Mucosa of descending colon (tissue), 3 donors: Measurements from ENCODE around the gene CACNA2D3. TPM values are rescaled to one million over a fixed set of nuclear protein-coding genes. Genes with fewer than 3 reads are reported as not detected.

ENCODE experiments used
- ATAC-seq: fragments of 200-7000 bp; cut with Tn5 transposase; one replicate; pipeline ENCODE4 v1.9.1; 2020; ENCODE audit warnings: mild to moderate bottlenecking, moderate library complexity
- DNase-seq, 3 donors: peaks; one replicate each; pipeline ENCODE4 v3.0.0-alpha.2; 2020
- H3K36me3 ChIP-seq: fragments of 200-600 bp; one replicate; pipeline ENCODE4 v1.8.0; 2021; ENCODE audit warnings: low read depth, mild to moderate bottlenecking
- H3K4me1 ChIP-seq: fragments of 200-600 bp; one replicate; pipeline ENCODE4 v1.8.0; 2021; ENCODE audit warnings: low read depth, mild to moderate bottlenecking
- H3K4me3 ChIP-seq: fragments of 200-600 bp; one replicate; pipeline ENCODE4 v1.8.0; 2021; ENCODE audit warnings: mild to moderate bottlenecking
- H3K9me3 ChIP-seq: fragments of 200-600 bp; one replicate; pipeline ENCODE4 v1.8.0; 2021; ENCODE audit warnings: mild to moderate bottlenecking
- CTCF ChIP-seq: fragments of 200-600 bp; IDR thresholded peaks from one replicate; pipeline ENCODE4 v1.8.0; 2022; ENCODE audit warnings: antibody characterized with exemption, mild to moderate bottlenecking
- intact Hi-C, 2 donors: fragments of 100-400 bp; cut with DNase I in 1 of 2; cut with micrococcal nuclease in 1 of 2; formaldehyde crosslinking; loops; one replicate each; pipeline versions ENCODE4 v1.11.0 to v1.11.1; 2022; cut with DNase I, micrococcal nuclease
- total RNA-seq, 3 donors: library from RNA; stranded (reverse); fragmentation: NEBNext Ultra II Directional in 2 of 3; extraction: Animal tissue kit (Norgen Biotek cat#: 25700) in 2 of 3; gene quantifications; one replicate each; pipeline versions ENCODE4 v1.2.1 to v1.2.4, GENCODE V29; 2021 to 2023
- donor health status: DM: no; HTN: no; CAD: no; lungs with moderate emphysema.
- donor health status: DM: no; HTN: no; CAD: no.
- donor health status: DM: no; HTN: yes; CAD: no.

Gene CACNA2D3
- total RNA-seq, 3 donors from 2014 or later, result 0.34 to 3.5 (median 0.55) TPM

GRCh38 chr3:54131026-54131605 is 8.8 kb downstream of the CACNA2D3 start:
- intact Hi-C loops, result no loop called here
- DNase-seq, result no peak
- no peak for TF ChIP-seq CTCF
- no peak overlapping the region for H3K4me3 ChIP-seq
- no peaks in the 10 kb centered on the region for H3K4me1 ChIP-seq
- ATAC-seq, result no peak
- H3K9me3 ChIP-seq, result no peaks in the 10 kb centered on the region
- H3K36me3 ChIP-seq, result no peaks in the 10 kb centered on the region

- DNase-seq (no peak), ATAC-seq (no peak)
- Histone ChIP-seq H3K36me3 (no peaks in the 10 kb centered on the region), H3K9me3 (no peaks in the 10 kb centered on the region), H3K4me3 (no peak overlapping the region), H3K4me1 (no peaks in the 10 kb centered on the region)
- no peak for TF ChIP-seq CTCF
- intact Hi-C loops, result no loop called here
Observed at GRCh38 chr3:54131890-54132289, 9.5 kb downstream of the CACNA2D3 start.

GRCh38 chr3:54132685-54133084 is 10.3 kb downstream of the CACNA2D3 start:
- no peak for TF ChIP-seq CTCF
- DNase-seq, result no peak
- H3K36me3 ChIP-seq, result no peaks in the 10 kb centered on the region
- intact Hi-C loops, result no loop called here
- no peak for ATAC-seq
- no peak overlapping the region for H3K4me3 ChIP-seq
- H3K9me3 ChIP-seq, result no peaks in the 10 kb centered on the region
- no peaks in the 10 kb centered on the region for H3K4me1 ChIP-seq

GRCh38 chr3:54133196-54133595 is 10.8 kb downstream of the CACNA2D3 start:
- TF ChIP-seq CTCF, result no peak
- Histone ChIP-seq H3K9me3 (no peaks in the 10 kb centered on the region), H3K4me3 (no peak overlapping the region), H3K36me3 (no peaks in the 10 kb centered on the region), H3K4me1 (no peaks in the 10 kb centered on the region)
- no peak for DNase-seq
- intact Hi-C loops, result no loop called here
- ATAC-seq, result no peak

GRCh38 chr3:54134155-54134554 is 11.8 kb downstream of the CACNA2D3 start:
- peaks cover 3% of the 10 kb centered on the region for H3K4me1 ChIP-seq
- intact Hi-C loops, result no loop called here
- no peak overlapping the region for H3K4me3 ChIP-seq
- DNase-seq (no peak), ATAC-seq (no peak)
- TF ChIP-seq CTCF, result no peak
- H3K9me3 ChIP-seq, result no peaks in the 10 kb centered on the region
- H3K36me3 ChIP-seq, result no peaks in the 10 kb centered on the region

- no peak for TF ChIP-seq CTCF
- no peak for ATAC-seq
- Histone ChIP-seq H3K4me3 (no peak overlapping the region), H3K9me3 (no peaks in the 10 kb centered on the region), H3K36me3 (no peaks in the 10 kb centered on the region), H3K4me1 (peaks cover 3% of the 10 kb centered on the region)
- no peak for DNase-seq
- intact Hi-C loops, result no loop called here
Observed at GRCh38 chr3:54134713-54135112, 12.4 kb downstream of the CACNA2D3 start.
